HG03066 (cell line): ENCODE results near the gene COX14.
"Not testable (repeated sequence)": the region's sequence is repeated elsewhere in the genome, so short reads cannot be mapped to it uniquely, and the experiment has no call there.

Source experiments
- ATAC-seq: cut with Tn5 transposase; IDR thresholded peaks from one replicate; pipeline ENCODE4 v1.9.1; 2021; ENCODE audit warnings: low read depth; ENCODE audit not compliant: unreplicated experiment

COX14 gene

GRCh38 chr12:50111693-50112455 is at the start of gene COX14:
COX14 (plus strand) TSS chr12:50112236; CDS start chr12:50120044, 7,808 bp downstream.
- peak; percentile 78 for ATAC-seq

DNA sequence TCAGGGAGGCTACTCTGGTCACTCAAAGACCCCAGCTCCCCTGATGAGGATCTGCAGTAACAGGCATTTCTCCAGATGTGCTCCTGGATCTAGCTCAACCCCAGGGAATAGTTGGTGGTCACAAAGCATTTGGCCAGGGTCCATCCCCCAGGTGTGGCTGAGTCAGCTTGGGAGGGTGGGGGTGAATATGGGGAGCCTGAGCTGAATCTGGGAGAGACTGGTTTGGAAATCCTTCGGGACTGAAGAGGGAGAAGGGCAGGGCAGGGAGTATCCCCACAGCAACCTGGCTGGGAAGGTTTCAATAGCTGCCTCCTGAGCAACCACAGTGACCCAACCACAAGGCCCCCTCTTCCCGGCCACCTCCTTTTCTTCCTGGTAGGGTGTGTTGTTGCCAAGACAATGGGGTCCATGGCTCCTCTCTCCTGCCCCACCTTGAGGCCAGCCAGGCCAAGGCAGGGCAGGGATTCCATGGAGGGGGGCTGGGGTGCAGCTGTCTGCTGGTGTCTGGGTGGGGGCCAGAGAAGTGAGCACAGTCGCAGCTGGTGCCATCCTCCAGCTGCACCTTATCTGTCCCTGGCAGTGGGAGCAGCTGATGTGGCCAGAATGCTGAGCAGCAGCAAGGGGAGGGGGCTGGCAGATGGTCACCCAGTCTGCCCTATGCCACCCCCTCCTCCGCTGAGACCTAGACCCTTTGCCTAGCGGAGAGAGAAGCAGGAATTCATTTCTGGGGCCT is 49.1 kb upstream of the COX14 start:
- ATAC-seq: no peak

GRCh38 chr12:50065726-50066310 is 46.2 kb upstream of the COX14 start:
- ATAC-seq: no peak

- ATAC-seq: no peak
Measured at GRCh38 chr12:50066402-50066801, 45.6 kb upstream of the COX14 start.

GRCh38 chr12:50069069-50069468 is 43.0 kb upstream of the COX14 start:
- ATAC-seq: no peak

DNA sequence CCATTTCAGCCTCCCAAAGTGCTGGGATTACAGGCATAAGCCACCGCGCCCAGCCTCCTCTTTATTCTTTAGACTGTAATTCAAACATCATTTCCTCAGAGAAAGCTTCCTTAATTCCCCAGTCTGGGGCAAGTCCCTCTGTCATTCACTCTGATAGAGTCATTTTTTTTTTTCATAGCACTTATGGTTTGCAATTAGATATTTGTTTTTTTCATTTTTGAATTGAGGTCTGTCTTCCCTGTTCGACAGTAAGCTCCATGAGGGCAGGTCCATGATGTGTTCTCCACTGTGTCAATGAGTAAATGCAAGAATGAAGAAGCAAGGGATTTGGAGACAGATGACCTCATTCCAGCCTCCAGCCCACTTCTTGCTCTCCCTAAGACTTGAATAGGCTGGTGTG is 42.5 kb upstream of the COX14 start:
- no peak for ATAC-seq

DNA sequence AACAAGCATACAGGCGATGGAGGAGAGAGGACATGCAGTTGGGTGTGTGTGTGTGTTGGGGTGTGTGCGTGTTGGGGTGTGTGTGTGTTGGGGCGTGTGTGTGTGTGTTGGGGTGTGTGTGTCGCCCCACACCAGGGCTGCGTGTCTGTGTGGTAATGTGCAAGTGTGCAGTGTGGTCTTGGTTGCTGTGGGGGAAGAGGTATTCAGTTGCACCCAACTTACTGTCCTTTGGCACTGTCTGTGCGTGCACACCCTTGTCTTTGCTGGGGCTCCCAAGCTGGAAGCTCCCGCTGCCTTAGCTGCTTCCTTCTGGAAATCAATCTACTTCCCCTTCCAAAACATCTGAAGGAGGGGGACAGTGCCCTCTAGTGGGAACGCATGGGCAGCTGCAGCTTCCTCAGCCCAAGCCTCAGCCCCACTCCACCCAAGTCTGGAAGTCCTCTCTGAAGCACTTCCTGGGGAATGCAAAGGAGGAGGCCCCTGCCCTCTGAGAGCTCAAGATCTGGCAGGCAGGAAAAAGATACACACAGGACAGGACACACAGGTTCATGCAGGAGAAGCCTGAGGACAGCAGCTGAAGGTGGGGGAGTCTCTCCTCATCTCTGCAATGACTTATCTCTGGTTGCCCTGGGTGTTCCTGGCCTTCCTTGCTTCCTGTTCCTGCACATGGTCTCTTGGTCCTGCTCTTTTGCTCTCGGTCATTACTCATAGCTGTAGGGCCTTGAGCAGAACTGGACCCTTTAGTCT is 41.5 kb upstream of the COX14 start:
- ATAC-seq: no peak

DNA sequence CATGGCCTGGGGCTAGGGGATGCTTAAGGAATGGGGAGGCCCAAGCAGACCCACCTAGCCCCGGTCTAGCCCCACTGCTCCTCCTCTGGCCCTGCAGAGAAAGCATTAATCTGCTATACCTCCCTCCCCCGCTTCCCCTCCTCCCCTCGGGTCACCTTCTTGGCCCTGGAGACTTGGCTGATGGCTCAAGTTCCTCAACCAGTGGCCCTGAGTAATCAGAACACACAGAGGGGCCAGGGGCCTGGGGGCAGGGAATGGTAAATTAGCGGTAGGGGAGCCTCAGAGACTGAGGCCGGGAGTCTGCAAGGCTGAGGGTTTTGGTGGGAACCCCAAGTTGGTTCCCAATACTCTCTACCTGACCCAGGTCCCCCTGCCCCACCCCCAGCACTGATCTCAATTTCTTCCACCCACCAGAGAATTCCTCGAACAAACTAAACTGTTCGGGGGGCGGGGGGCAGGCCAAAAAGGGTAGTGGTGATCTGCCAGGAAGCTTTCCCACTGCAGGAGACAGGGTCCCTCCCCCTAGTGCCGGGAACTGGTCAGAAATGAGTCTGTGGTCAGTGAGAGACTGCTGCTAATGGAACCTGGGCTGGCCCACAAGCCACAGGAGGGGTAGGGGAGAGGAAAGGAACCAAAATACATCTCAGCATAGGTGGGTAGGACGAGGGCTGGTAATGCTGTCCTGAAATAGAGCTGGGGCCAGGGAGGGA is 39.7 kb upstream of the COX14 start:
- ATAC-seq: no peak

DNA sequence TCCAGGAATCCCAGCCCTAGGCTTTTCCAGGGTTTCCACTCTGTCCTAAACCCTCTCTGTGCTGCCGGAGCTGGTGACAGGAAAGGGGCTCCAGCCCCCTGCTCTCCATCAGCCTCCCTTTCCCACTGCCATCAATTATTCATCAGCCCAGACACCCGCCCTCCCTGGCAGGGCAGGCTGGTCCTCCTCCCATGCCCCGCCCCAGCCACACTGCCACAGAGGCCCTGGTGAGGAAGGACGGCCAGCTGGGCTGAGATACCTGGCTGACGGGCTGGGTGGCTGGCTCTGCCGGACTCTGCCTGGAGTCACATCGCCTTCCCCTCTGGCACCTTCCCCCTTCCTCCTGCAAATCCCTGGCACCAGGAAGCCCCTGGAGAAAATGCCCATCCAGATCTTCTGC is 38.8 kb upstream of the COX14 start:
- ATAC-seq: no peak

- no peak for ATAC-seq
Measured at GRCh38 chr12:50073712-50074111, 38.3 kb upstream of the COX14 start.

DNA sequence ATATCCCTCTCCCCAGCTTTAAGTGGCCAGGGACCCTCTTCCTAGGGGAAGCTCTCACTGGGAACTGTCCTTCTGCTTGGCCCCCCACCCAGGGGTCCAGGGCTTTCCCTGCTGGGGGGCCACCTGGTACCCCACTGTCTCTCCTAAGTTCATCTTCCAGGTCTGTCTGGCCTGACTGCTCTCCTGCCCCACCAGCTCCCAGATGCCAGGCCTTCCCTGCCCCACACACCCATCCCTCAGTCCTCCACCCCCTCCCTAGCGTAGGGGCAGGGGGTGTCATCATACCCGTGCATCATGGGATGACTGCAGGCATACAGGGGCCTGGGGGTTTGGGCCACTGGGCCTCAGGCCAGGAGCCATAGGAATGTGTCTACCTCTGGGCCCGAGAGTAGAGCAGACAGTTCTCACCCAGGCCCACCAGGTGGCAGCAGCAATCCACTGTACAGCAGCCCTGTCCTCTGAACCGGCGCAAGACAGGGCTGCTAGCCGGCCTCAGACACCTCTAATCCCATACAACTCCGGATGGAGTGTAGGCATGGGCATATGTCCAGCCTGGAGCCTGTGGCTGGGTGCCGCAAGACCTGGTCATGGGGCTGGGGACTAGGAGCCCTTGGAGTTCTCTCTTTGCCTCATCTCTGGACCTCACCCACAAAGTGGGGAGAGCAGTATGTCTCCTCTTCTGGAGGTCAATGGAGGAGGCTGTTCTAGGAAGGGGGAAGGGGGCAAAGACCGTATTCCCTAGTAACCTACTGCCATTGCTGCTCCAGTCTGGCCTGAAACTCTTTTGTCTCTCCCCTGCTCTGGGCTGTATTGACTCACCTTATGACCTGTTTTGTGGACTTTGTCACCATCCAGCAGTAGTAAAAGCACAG is 36.9 kb upstream of the COX14 start:
- peak; percentile 75 for ATAC-seq

DNA sequence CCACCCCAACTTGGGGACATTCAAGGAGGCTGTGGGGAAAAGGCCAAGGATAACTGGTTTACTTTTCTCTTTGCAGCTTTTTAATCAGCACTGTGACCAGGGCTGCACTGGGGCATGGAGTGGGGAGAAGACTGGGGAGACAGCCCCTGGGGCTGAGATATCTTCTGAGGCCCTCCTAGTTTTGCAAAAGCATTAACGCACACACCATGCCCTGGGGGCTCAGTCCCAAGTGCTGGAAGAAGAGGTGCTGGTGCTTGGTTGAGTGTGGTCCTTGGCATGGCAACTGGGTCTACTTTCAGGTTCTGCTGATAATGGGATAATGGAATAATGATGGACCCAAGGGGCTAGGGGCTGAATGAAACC is 36.2 kb upstream of the COX14 start:
- ATAC-seq: no peak

- ATAC-seq: no peak
Measured at GRCh38 chr12:50077099-50077498, 34.9 kb upstream of the COX14 start.

GRCh38 chr12:50078281-50078680 is 33.8 kb upstream of the COX14 start:
- no peak for ATAC-seq

DNA sequence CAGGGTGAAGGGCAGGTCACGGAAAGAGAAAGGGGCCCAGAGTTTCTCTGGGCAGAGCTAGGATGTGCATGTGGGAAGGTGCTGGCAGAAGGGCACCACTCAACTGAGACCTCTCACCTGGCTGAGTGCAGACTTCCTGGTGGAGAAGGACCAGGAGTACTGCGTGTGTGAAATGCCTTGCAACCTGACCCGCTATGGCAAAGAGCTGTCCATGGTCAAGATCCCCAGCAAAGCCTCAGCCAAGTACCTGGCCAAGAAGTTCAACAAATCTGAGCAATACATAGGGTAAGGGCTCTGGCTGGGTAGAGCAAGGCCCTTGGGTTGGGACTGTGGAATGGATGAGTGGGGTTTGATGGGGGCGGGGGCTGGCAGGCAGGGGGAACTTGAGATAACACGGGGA is 32.3 kb upstream of the COX14 start:
- ATAC-seq: no peak

DNA sequence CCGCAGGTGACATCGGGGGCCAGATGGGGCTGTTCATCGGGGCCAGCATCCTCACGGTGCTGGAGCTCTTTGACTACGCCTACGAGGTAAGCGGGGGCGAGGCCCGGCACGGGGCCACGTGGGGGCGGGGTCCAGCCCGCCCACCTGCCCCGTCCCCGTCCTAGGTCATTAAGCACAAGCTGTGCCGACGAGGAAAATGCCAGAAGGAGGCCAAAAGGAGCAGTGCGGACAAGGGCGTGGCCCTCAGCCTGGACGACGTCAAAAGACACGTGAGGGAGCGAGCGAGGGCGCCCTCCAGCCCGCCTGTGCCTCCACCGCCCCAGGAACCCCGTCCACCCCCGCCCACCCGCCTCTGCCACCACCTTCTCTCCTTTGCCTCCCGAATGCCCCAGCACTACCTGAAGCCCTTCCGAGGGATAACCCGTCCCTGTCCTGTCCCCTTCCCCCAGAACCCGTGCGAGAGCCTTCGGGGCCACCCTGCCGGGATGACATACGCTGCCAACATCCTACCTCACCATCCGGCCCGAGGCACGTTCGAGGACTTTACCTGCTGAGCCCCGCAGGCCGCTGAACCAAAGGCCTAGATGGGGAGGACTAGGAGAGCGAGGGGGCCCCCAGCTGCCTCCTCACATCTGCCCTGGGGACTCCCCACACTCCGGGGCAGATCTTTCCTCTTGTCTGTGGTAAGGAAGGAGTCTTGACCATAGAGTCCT is 30.8 kb upstream of the COX14 start:
- no peak for ATAC-seq

- no peak for ATAC-seq
Measured at GRCh38 chr12:50082644-50083043, 29.4 kb upstream of the COX14 start.

DNA sequence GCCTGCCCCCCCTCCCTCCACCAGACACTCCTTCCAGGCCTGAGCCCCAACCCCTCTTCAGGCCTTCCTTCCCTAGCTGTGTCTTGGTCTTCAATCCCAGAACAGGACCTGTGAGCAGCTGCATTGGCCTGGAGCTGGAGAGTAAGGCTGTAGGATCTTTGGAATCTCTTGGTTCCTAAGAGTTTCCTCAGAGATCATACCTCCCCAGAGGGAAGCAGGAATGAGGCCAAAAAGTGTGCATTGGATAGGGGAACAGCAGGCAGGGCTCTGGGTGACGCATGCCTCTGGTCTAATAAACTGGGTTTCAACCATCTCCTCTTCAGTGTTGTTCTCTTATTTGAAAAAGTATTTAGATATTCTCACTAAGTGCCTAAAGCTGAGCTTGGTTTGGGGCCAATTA is 28.7 kb upstream of the COX14 start:
- ATAC-seq: no peak

DNA sequence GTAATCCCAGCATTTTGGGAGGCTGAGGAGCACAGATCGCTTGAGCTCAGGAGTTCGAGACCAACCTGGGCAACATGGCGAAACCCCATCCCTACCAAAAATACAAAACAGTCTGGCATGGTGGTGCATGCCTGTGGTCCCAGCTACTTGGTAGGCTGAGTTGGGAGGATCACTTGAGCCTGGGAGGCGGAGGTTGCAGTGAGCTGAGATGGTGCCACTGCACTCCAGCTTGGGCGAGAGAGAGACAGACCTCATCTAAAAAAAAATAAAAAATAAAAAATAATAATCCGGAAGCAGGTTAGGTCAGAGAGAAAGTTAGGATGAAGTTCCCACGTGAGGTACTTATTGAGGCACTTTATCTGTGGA is 27.6 kb upstream of the COX14 start:
- not testable (repeated sequence) for ATAC-seq
